NCI-H345 (cell line): ENCODE measurements around the gene FN3K.
A peak's percentile ranks its signal among the peaks of the same experiment; 100 is the strongest.
"Not testable (repeated sequence)": the region's sequence is repeated elsewhere in the genome, so short reads cannot be mapped to it uniquely, and the experiment has no call there.

ENCODE experiments used
- DNase-seq: peaks from one replicate; lab custom pipeline; 2025; lab: John Stamatoyannopoulos, UW

Gene FN3K

GRCh38 chr17:82775001-82775823, 39.8 kb downstream of the FN3K start:
- peak; percentile 75 for DNase-seq

- DNase-seq, result no peak
These were observed 41.0 kb downstream of the FN3K start for GRCh38 chr17:82776454-82776853.

- not testable (repeated sequence) for DNase-seq
These were observed 42.5 kb downstream of the FN3K start for GRCh38 chr17:82777778-82778375.

GRCh38 chr17:82779541-82779940, 44.1 kb downstream of the FN3K start:
- DNase-seq, result no peak

GRCh38 chr17:82780195-82780594, 44.8 kb downstream of the FN3K start:
- no peak for DNase-seq

- no peak for DNase-seq
These were observed 45.8 kb downstream of the FN3K start for GRCh38 chr17:82780971-82781893.

GRCh38 chr17:82781894-82782274, 46.5 kb downstream of the FN3K start:
- peak; percentile 81 for DNase-seq

GRCh38 chr17:82782657-82783207, 47.3 kb downstream of the FN3K start:
- no peak for DNase-seq

- no peak for DNase-seq
These were observed 48.1 kb downstream of the FN3K start for GRCh38 chr17:82783498-82783897.

- not testable (repeated sequence) for DNase-seq
These were observed 50.2 kb downstream of the FN3K start for GRCh38 chr17:82785581-82785980.

GRCh38 chr17:82786427-82786826, 51.0 kb downstream of the FN3K start:
- peak; percentile 43 for DNase-seq

- peak; percentile 96 for DNase-seq
These were observed 51.9 kb downstream of the FN3K start for GRCh38 chr17:82787081-82787848.

- DNase-seq, result no peak
These were observed 53.0 kb downstream of the FN3K start for GRCh38 chr17:82788206-82789001.

- DNase-seq, result no peak
These were observed 53.7 kb downstream of the FN3K start for GRCh38 chr17:82789051-82789592.

- DNase-seq, result no peak
These were observed 54.4 kb downstream of the FN3K start for GRCh38 chr17:82789806-82790205.

- DNase-seq, result no peak
These were observed 55.0 kb downstream of the FN3K start for GRCh38 chr17:82790391-82790790.

- DNase-seq, result no peak
These were observed 56.1 kb downstream of the FN3K start for GRCh38 chr17:82791532-82791931.

GRCh38 chr17:82793974-82794630, 58.7 kb downstream of the FN3K start:
- DNase-seq, result peak; percentile 88

- DNase-seq, result no peak
These were observed 59.5 kb downstream of the FN3K start for GRCh38 chr17:82794781-82795482.
